CD4-positive, alpha-beta T cell treated with Interleukin-12 subunit alpha and Interleukin-12 subunit beta, for 1 hour (primary cell): ENCODE measurements around the gene CD248.
"Not testable (repeated sequence)": the region's sequence is repeated elsewhere in the genome, so short reads cannot be mapped to it uniquely, and the experiment has no call there.

Experiments used
- DNase-seq: peaks from one replicate; pipeline ENCODE4 v3.0.0-alpha.2; 2020

CD248 gene

GRCh38 chr11:66316849-66317251 is at the start of gene CD248:
CD248 (minus strand) TSS chr11:66317044; CDS start chr11:66317027, 17 bp downstream.
- DNase-seq: no peak

- DNase-seq: no peak
Measured at GRCh38 chr11:66365711-66366619, 49.1 kb upstream of the CD248 start.

- DNase-seq: no peak
Measured at GRCh38 chr11:66365166-66365565, 48.3 kb upstream of the CD248 start.

- peak; percentile 64 for DNase-seq
Measured at GRCh38 chr11:66363805-66364535, 47.1 kb upstream of the CD248 start.

- no peak for DNase-seq
Measured at GRCh38 chr11:66363187-66363601, 46.4 kb upstream of the CD248 start.

- no peak for DNase-seq
Measured at GRCh38 chr11:66362481-66363147, 45.8 kb upstream of the CD248 start.

GRCh38 chr11:66361502-66361941 is 44.7 kb upstream of the CD248 start:
- DNase-seq: no peak

GRCh38 chr11:66360406-66361073 is 43.7 kb upstream of the CD248 start:
- DNase-seq: no peak

GRCh38 chr11:66359662-66360087 is 42.8 kb upstream of the CD248 start:
- DNase-seq: no peak

- not testable (repeated sequence) for DNase-seq
Measured at GRCh38 chr11:66350560-66351235, 33.9 kb upstream of the CD248 start.

- no peak for DNase-seq
Measured at GRCh38 chr11:66349084-66349386, 32.2 kb upstream of the CD248 start.

GRCh38 chr11:66347425-66348276 is 30.8 kb upstream of the CD248 start, which contains the start of gene B4GAT1:
B4GAT1 (minus strand) TSS chr11:66347629; CDS start chr11:66347545, 84 bp downstream.
- DNase-seq: peak; percentile 88

GRCh38 chr11:66346476-66347424 is 29.9 kb upstream of the CD248 start:
- DNase-seq: no peak

- DNase-seq: no peak
Measured at GRCh38 chr11:66345316-66345649, 28.4 kb upstream of the CD248 start.

- peak; percentile 96 for DNase-seq
Measured at GRCh38 chr11:66344550-66345315, 27.9 kb upstream of the CD248 start, which contains the start of gene BRMS1. BRMS1 (minus strand) TSS chr11:66345104; CDS start chr11:66342234, 2,870 bp downstream.

GRCh38 chr11:66343176-66343575 is 26.3 kb upstream of the CD248 start:
- DNase-seq: no peak

- DNase-seq: no peak
Measured at GRCh38 chr11:66341502-66342126, 24.8 kb upstream of the CD248 start.
